ENCODE measurements around the gene SPEF2.

The SPEF2 gene

GRCh38 chr5:35736280-35736679 is 118.6 kb downstream of the SPEF2 start:
- no peak for DNase-seq (ENCODE audit: low spot score)

- no peak for DNase-seq (ENCODE audit: low spot score)
Measured at GRCh38 chr5:35741126-35741716, 123.6 kb downstream of the SPEF2 start.

GRCh38 chr5:35741971-35742370 is 124.3 kb downstream of the SPEF2 start:
- no peak for DNase-seq (ENCODE audit: low spot score)

- no peak for DNase-seq (ENCODE audit: low spot score)
Measured at GRCh38 chr5:35743644-35744043, 126.0 kb downstream of the SPEF2 start.

- no peak for DNase-seq (ENCODE audit: low spot score)
Measured at GRCh38 chr5:35745193-35745592, 127.5 kb downstream of the SPEF2 start.

GRCh38 chr5:35745660-35746059 is 128.0 kb downstream of the SPEF2 start:
- no peak for DNase-seq (ENCODE audit: low spot score)

GRCh38 chr5:35752012-35752411 is 134.3 kb downstream of the SPEF2 start:
- no peak for DNase-seq (ENCODE audit: low spot score)

GRCh38 chr5:35753500-35753899 is 135.8 kb downstream of the SPEF2 start:
- no peak for DNase-seq (ENCODE audit: low spot score)

- no peak for DNase-seq (ENCODE audit: low spot score)
Measured at GRCh38 chr5:35754481-35754880, 136.8 kb downstream of the SPEF2 start.

- no peak for DNase-seq (ENCODE audit: low spot score)
Measured at GRCh38 chr5:35755966-35756365, 138.3 kb downstream of the SPEF2 start.

- no peak for DNase-seq (ENCODE audit: low spot score)
Measured at GRCh38 chr5:35758151-35758724, 140.6 kb downstream of the SPEF2 start.

- no peak for DNase-seq (ENCODE audit: low spot score)
Measured at GRCh38 chr5:35761541-35761940, 143.9 kb downstream of the SPEF2 start.

GRCh38 chr5:35762368-35762767 is 144.7 kb downstream of the SPEF2 start:
- no peak for DNase-seq (ENCODE audit: low spot score)

- no peak for DNase-seq (ENCODE audit: low spot score)
Measured at GRCh38 chr5:35765921-35766320, 148.3 kb downstream of the SPEF2 start.

- DNase-seq (ENCODE audit: low spot score): no peak
Measured at GRCh38 chr5:35771300-35771699, 153.6 kb downstream of the SPEF2 start.

GRCh38 chr5:35771839-35772238 is 154.2 kb downstream of the SPEF2 start:
- no peak for DNase-seq (ENCODE audit: low spot score)

GRCh38 chr5:35773967-35774366 is 156.3 kb downstream of the SPEF2 start:
- DNase-seq (ENCODE audit: low spot score): peak; percentile 52

GRCh38 chr5:35776757-35777156 is 159.1 kb downstream of the SPEF2 start:
- DNase-seq (ENCODE audit: low spot score): no peak

- peak; percentile 79 for DNase-seq (ENCODE audit: low spot score)
Measured at GRCh38 chr5:35777358-35778087, 159.9 kb downstream of the SPEF2 start.

- no peak for DNase-seq (ENCODE audit: low spot score)
Measured at GRCh38 chr5:35778259-35778769, 160.7 kb downstream of the SPEF2 start.

- peak; percentile 70 for DNase-seq (ENCODE audit: low spot score)
Measured at GRCh38 chr5:35780236-35780635, 162.6 kb downstream of the SPEF2 start.

- DNase-seq (ENCODE audit: low spot score): no peak
Measured at GRCh38 chr5:35781181-35781790, 163.6 kb downstream of the SPEF2 start.

- DNase-seq (ENCODE audit: low spot score): no peak
Measured at GRCh38 chr5:35783551-35783950, 165.9 kb downstream of the SPEF2 start.

Measured in CD4-positive, alpha-beta T cell treated with Interleukin-6 at 100 ng/mL for 8 hours (primary cell).